ENCODE data around the gene NRF1.

The NRF1 gene

GRCh38 chr7:129680400-129680799 is 68.9 kb downstream of the NRF1 start:
- no peak for DNase-seq (ENCODE audit: low read depth in 2 of 2)

GRCh38 chr7:129684777-129685176 is 73.3 kb downstream of the NRF1 start:
- no peak for DNase-seq (ENCODE audit: low read depth in 2 of 2)

- DNase-seq (ENCODE audit: low read depth in 2 of 2) = no peak
Measured at GRCh38 chr7:129686063-129686462, 74.5 kb downstream of the NRF1 start.

- no peak for DNase-seq (ENCODE audit: low read depth in 2 of 2)
Measured at GRCh38 chr7:129688503-129689222, 77.1 kb downstream of the NRF1 start.

GRCh38 chr7:129689995-129690581 is 78.6 kb downstream of the NRF1 start:
- no peak for DNase-seq (ENCODE audit: low read depth in 2 of 2)

GRCh38 chr7:129690701-129691100 is 79.2 kb downstream of the NRF1 start:
- no peak for DNase-seq (ENCODE audit: low read depth in 2 of 2)

GRCh38 chr7:129698516-129699418 is 87.2 kb downstream of the NRF1 start:
- no peak for DNase-seq (ENCODE audit: low read depth in 2 of 2)

- peak in 1 of 2 experiments; percentile 4 for DNase-seq (ENCODE audit: low read depth in 2 of 2)
Measured at GRCh38 chr7:129702316-129702715, 90.8 kb downstream of the NRF1 start.

GRCh38 chr7:129702761-129703338 is 91.3 kb downstream of the NRF1 start:
- no peak for DNase-seq (ENCODE audit: low read depth in 2 of 2)

GRCh38 chr7:129703751-129704150 is 92.2 kb downstream of the NRF1 start:
- no peak for DNase-seq (ENCODE audit: low read depth in 2 of 2)

GRCh38 chr7:129707910-129708499 is 96.5 kb downstream of the NRF1 start:
- no peak for DNase-seq (ENCODE audit: low read depth in 2 of 2)

- no peak for DNase-seq (ENCODE audit: low read depth in 2 of 2)
Measured at GRCh38 chr7:129713544-129713943, 102.0 kb downstream of the NRF1 start.

- DNase-seq (ENCODE audit: low read depth in 2 of 2) = no peak
Measured at GRCh38 chr7:129714514-129715063, 103.1 kb downstream of the NRF1 start.

- DNase-seq (ENCODE audit: low read depth in 2 of 2) = no peak
Measured at GRCh38 chr7:129719980-129720732, 108.6 kb downstream of the NRF1 start.

- no peak for DNase-seq (ENCODE audit: low read depth in 2 of 2)
Measured at GRCh38 chr7:129721068-129721467, 109.5 kb downstream of the NRF1 start.

- no peak for DNase-seq (ENCODE audit: low read depth in 2 of 2)
Measured at GRCh38 chr7:129723679-129724078, 112.2 kb downstream of the NRF1 start.

- no peak for DNase-seq (ENCODE audit: low read depth in 2 of 2)
Measured at GRCh38 chr7:129724796-129725195, 113.3 kb downstream of the NRF1 start.

GRCh38 chr7:129728875-129729467 is 117.5 kb downstream of the NRF1 start:
- DNase-seq (ENCODE audit: low read depth in 2 of 2) = no peak

- no peak for DNase-seq (ENCODE audit: low read depth in 2 of 2)
Measured at GRCh38 chr7:129729511-129729910, 118.0 kb downstream of the NRF1 start.

GRCh38 chr7:129730159-129730558 is 118.6 kb downstream of the NRF1 start:
- DNase-seq (ENCODE audit: low read depth in 2 of 2) = no peak

Measured in fibroblast of skin of left quadriceps (primary cell).